GM19023 (cell line): ENCODE results near the gene CANT1.
"Not testable (repeated sequence)": the region's sequence is repeated elsewhere in the genome, so short reads cannot be mapped to it uniquely, and the experiment has no call there.

ENCODE experiments used
- ATAC-seq: cut with Tn5 transposase; IDR thresholded peaks from one replicate; pipeline ENCODE4 v1.9.1; 2021; ENCODE audit warnings: mild to moderate bottlenecking, moderate library complexity; ENCODE audit not compliant: unreplicated experiment

Gene CANT1

GRCh38 chr17:79028496-79029326 is 19.1 kb upstream of the CANT1 start:
- ATAC-seq, result no peak

- no peak for ATAC-seq
Measured at GRCh38 chr17:79027925-79028491, 18.4 kb upstream of the CANT1 start.

- ATAC-seq, result no peak
Measured at GRCh38 chr17:79027274-79027924, 17.8 kb upstream of the CANT1 start.

- no peak for ATAC-seq
Measured at GRCh38 chr17:79026376-79027273, 17.1 kb upstream of the CANT1 start.

- ATAC-seq, result no peak
Measured at GRCh38 chr17:79024901-79025737, 15.6 kb upstream of the CANT1 start.

GRCh38 chr17:79023886-79024771 is 14.6 kb upstream of the CANT1 start, which contains the start of gene C1QTNF1:
TSS of gene C1QTNF1 (plus strand) at chr17:79024169. CDS start at chr17:79043969, 19,800 bp downstream.
- no peak for ATAC-seq

GRCh38 chr17:79023180-79023705 is 13.7 kb upstream of the CANT1 start:
- no peak for ATAC-seq

- no peak for ATAC-seq
Measured at GRCh38 chr17:79022507-79022991, 13.0 kb upstream of the CANT1 start.

- ATAC-seq, result not testable (repeated sequence)
Measured at GRCh38 chr17:79021929-79022328, 12.4 kb upstream of the CANT1 start.

GRCh38 chr17:79020631-79021301 is 11.2 kb upstream of the CANT1 start:
- no peak for ATAC-seq

GRCh38 chr17:79019632-79020584 is 10.3 kb upstream of the CANT1 start:
- ATAC-seq, result no peak

GRCh38 chr17:79019261-79019631 is 9.7 kb upstream of the CANT1 start:
- no peak for ATAC-seq

- no peak for ATAC-seq
Measured at GRCh38 chr17:79018370-79018695, 8.8 kb upstream of the CANT1 start.

GRCh38 chr17:79017546-79018369 is 8.2 kb upstream of the CANT1 start:
- ATAC-seq, result no peak

- no peak for ATAC-seq
Measured at GRCh38 chr17:79014158-79014758, 4.7 kb upstream of the CANT1 start.
